GM13976 (cell line): ENCODE results near the gene FAM221B.

Source experiments
- DNase-seq: peaks from one replicate; pipeline ENCODE4 v3.0.0; 2012; ENCODE audit warnings: low spot score
- in situ Hi-C: fragments of 300-500 bp; cut with MboI; formaldehyde crosslinking; loops from one replicate; pipeline ENCODE4 v1.12.0; 2022; ENCODE audit warnings: low sequenced_read_pairs, mixed read lengths, inconsistent platforms; ENCODE audit not compliant: unreplicated experiment
- TF ChIP-seq, protein P1 (sequence below): IDR thresholded peaks from 2 replicates; pipeline ENCODE4 v1.5.1; 2012; ENCODE audit warnings: borderline replicate concordance, mild to moderate bottlenecking; ENCODE audit not compliant: insufficient read depth; ENCODE audit errors: extremely low read depth, missing control alignments, control extremely low read depth

Gene FAM221B

DNA sequence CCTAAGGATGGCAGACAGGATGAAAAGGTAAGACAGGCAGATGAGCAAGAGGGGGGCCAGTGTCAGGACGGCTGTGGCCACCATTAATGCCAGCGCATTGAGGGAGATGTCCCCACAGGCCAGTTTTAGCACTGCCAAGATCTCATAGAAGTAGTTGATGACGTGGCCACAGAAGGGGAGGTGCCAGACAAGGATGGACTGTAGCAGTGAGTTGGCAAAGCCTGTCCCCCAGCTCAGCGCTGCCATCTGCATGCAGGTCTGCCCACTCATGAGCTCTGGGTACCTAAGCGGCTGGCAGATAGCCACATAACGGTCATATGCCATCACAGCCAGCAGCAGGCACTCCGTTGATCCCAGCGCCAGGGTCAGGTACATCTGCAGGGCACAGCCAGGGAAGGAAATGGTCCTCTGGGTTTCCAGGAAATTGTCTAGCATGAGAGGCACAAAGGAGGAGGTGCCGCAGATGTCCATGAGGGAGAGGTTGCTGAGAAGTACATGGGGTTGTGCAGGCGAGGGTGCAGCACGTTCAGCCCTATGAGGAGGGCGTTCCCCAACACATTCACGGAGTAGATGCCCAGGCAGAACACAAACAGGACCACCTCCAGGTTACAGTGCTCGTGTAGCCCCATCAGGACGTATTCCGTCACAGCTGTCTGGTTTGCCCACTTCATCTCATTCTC is 30.9 kb upstream of the FAM221B start:
- DNase-seq: no peak
- TF ChIP-seq, protein P1, sequence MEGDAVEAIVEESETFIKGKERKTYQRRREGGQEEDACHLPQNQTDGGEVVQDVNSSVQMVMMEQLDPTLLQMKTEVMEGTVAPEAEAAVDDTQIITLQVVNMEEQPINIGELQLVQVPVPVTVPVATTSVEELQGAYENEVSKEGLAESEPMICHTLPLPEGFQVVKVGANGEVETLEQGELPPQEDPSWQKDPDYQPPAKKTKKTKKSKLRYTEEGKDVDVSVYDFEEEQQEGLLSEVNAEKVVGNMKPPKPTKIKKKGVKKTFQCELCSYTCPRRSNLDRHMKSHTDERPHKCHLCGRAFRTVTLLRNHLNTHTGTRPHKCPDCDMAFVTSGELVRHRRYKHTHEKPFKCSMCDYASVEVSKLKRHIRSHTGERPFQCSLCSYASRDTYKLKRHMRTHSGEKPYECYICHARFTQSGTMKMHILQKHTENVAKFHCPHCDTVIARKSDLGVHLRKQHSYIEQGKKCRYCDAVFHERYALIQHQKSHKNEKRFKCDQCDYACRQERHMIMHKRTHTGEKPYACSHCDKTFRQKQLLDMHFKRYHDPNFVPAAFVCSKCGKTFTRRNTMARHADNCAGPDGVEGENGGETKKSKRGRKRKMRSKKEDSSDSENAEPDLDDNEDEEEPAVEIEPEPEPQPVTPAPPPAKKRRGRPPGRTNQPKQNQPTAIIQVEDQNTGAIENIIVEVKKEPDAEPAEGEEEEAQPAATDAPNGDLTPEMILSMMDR: no peak
- in situ Hi-C loops: no loop called here

DNA sequence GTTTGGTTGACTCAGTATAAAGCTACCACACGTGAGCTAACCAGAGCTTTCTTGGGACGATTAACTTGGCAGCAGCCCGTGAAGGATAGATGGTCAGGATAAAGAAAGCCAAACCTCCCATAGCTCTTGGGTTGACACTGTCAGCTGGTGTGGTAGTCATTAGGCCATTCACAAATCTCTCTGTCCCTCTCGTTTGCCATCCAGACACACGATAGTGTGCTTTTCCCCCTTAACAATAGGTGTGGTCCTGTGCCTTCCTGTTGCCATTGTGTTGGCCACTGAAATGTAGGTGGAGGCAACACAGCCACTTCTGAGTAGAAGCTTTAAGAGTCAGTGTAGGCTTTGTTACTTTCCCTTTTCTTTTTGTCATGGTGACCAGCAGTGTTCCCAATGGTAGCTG is 29.9 kb upstream of the FAM221B start:
- DNase-seq: no peak
- in situ Hi-C loops: no loop called here
- TF ChIP-seq, protein P1: no peak

DNA sequence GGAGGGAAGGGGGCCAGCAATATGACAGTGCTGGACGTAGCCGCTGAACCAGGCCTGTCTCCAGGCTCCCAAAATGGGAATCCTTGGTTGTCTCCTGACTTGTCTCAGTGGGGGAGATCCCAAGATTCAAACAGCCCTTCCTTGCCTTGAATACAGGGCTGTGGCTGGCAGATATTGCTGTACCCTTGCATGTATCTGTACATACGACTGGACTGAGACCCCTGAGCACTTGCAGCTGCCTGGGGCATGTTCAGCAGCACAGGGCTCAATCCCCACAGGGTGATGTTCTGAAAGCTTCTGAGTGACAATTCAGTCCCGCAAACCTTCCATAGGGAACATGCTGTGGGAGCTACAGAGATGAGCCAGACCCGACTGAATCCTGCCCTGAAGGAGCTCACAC is 28.4 kb upstream of the FAM221B start:
- TF ChIP-seq, protein P1: no peak
- in situ Hi-C loops: no loop called here
- DNase-seq: no peak

DNA sequence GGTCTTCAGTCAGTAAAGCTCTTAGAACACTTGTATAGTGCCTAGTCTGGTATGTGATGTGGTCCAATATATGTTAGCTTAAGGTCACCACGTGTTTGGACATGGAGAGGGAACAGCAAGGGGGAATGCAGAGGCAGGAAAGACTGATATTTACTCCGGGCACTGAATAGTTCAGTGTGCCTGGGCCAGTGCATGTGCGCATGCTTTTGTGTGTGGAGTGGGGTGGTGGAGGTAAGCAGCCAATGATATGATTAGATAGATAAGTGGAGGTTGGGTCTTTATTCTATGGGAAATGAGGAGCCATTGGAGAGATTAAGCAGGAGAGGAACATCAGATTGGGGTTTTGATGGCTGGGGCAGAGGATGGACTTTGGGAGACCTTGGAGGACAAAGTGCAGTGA is 27.7 kb upstream of the FAM221B start:
- TF ChIP-seq, protein P1: no peak
- in situ Hi-C loops: no loop called here
- DNase-seq: no peak

DNA sequence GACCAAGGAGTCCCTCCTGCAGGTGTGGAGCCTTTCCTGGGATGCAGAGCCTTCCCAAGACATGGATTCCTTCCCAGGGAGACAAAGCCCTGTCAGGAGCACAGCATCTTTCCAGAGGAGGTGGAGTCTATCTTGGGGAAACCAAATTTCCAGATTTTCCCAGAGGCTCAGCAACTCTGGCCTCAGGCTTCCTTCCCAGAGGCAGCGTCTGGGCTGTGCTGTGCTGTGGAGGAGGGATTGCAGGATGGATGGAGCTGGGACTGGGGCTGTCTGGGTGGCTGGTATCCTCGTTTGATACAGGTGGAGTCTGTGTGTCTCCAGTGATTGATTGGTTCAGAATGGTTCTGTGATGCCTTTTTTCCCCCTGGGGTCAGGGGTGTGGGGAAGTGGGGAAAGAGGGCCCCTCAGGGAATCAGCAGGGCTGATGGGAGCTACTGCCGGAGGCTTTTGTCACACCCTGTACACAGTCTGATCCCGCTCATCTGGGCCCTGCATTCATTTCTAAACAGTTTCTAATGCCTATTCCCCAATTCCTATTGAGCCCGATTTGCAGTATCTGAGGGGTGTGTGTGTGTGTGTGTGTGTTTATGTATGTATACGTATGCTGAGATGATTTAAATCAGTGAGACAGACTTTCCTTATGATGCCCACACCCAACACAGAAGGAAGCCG is 25.7 kb upstream of the FAM221B start:
- TF ChIP-seq, protein P1: no peak
- DNase-seq: no peak
- in situ Hi-C loops: no loop called here

DNA sequence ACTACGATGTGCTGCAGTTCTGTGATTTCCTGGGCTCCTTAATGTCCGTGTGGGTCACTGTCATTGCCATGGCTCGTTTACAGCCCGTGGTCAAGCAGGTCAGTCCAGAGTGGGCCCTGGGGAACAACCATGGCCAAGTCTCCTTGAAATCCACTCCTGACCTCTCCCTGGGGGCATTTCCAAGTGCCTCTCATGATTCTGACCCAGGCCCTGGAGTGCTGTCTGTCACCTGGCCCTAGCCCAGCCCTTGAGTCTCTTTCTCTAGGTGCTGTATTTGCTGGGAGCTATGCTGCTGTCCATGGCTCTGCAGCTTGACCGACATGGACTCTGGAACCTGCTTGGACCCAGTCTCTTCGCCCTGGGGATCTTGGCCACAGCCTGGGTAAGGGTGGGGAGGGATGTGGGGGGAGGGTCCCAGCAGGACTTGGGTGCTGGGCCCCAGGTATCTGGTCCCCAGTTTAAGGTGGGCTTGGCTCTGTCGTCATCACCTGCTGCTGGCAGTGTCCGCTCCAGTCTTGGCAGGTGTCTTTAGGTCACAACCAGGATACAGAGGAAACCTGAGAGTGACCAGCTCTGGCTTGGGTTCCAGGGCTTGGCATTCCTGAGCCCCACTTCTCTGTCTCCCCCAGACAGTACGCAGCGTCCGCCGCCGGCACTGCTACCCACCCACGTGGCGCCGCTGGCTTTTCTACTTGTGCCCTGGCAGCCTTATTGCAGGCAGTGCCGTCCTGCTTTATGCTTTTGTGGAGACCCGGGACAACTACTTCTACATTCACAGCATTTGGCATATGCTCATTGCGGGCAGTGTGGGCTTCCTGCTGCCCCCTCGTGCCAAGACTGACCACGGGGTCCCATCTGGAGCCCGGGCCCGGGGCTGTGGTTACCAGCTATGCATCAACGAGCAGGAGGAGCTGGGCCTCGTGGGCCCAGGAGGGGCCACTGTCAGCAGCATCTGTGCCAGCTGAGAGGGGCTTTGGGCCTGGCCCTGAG is 24.6 kb upstream of the FAM221B start:
- TF ChIP-seq, protein P1: no peak
- DNase-seq: no peak
- in situ Hi-C loops: no loop called here
